Liver (tissue), 9 donors: ENCODE results near the gene TMEM108. TPM values are rescaled to one million over a fixed set of nuclear protein-coding genes. Genes with fewer than 3 reads are reported as not detected.

Source experiments
- DNase-seq: peaks from one replicate; pipeline ENCODE4 v3.0.0-alpha.2; 2017; ENCODE audit warnings: low spot score
- H3K27ac ChIP-seq, 2 donors: one replicate each; pipeline ENCODE4 v1.7.0; 2013; ENCODE audit warnings: inconsistent platforms in 2 of 2, low read length in 2 of 2, control low read depth in 1 of 2, low read depth in 1 of 2, mild to moderate bottlenecking in 1 of 2
- H3K27me3 ChIP-seq, 4 donors: one replicate each; pipeline versions ENCODE4 v1.6.1 to v1.7.0; 2013; ENCODE audit warnings: low read length in 3 of 4, inconsistent platforms in 1 of 4, mild to moderate bottlenecking in 1 of 4, moderate library complexity in 1 of 4; ENCODE audit not compliant: control insufficient read depth in 4 of 4, insufficient read depth in 4 of 4
- H3K36me3 ChIP-seq, 4 donors: one replicate each; pipeline versions ENCODE4 v1.6.1 to v1.7.0; 2013; ENCODE audit warnings: low read length in 3 of 4, mild to moderate bottlenecking in 3 of 4, low read depth in 1 of 4, moderate library complexity in 1 of 4; ENCODE audit not compliant: control insufficient read depth in 4 of 4, insufficient read depth in 3 of 4
- H3K4me1 ChIP-seq, 4 donors: one replicate each; pipeline versions ENCODE4 v1.6.1 to v1.7.0; 2013; ENCODE audit warnings: low read length in 3 of 4, mild to moderate bottlenecking in 3 of 4, moderate library complexity in 1 of 4; ENCODE audit not compliant: control insufficient read depth in 4 of 4, insufficient read depth in 4 of 4
- H3K4me3 ChIP-seq, 3 donors: one replicate each; pipeline versions ENCODE4 v1.6.1 to v1.7.0; 2013; ENCODE audit warnings: low read length in 3 of 3, control low read depth in 1 of 3, low read depth in 1 of 3, mild to moderate bottlenecking in 1 of 3
- H3K9ac ChIP-seq, 2 donors: one replicate each; pipeline ENCODE4 v1.7.0; 2013; ENCODE audit warnings: low read length in 2 of 2, mild to moderate bottlenecking in 2 of 2, moderate library complexity in 2 of 2, control low read depth in 1 of 2, low read depth in 1 of 2
- H3K9me3 ChIP-seq, 4 donors: one replicate each; pipeline versions ENCODE4 v1.6.1 to v1.7.0; 2013; ENCODE audit warnings: low read length in 3 of 4; ENCODE audit not compliant: control insufficient read depth in 4 of 4
- EGR1 ChIP-seq, 2 donors: IDR thresholded peaks; 2 replicates each; pipeline ENCODE4 v1.6.1; 2016 to 2018; ENCODE audit warnings: antibody characterized with exemption in 2 of 2, low read depth in 2 of 2
- FOXA1 ChIP-seq: IDR thresholded peaks from 2 replicates; pipeline ENCODE4 v1.6.1; 2016; ENCODE audit warnings: antibody characterized with exemption
- FOXA2 ChIP-seq: IDR thresholded peaks from 2 replicates; pipeline ENCODE4 v1.6.1; 2016; ENCODE audit warnings: antibody characterized with exemption
- GABPA ChIP-seq, 2 donors: IDR thresholded peaks in 1 of 2; conservative IDR thresholded peaks in 1 of 2; 2 replicates each; pipeline ENCODE4 v1.6.1; 2016; ENCODE audit warnings: antibody characterized with exemption in 2 of 2, mild to moderate bottlenecking in 1 of 2, moderate library complexity in 1 of 2
- HNF4A ChIP-seq, 2 donors: conservative IDR thresholded peaks; 2 replicates each; pipeline ENCODE4 v1.6.1; 2016; ENCODE audit warnings: antibody characterized with exemption in 2 of 2, mild to moderate bottlenecking in 2 of 2
- HNF4G ChIP-seq: IDR thresholded peaks from 2 replicates; pipeline ENCODE4 v1.6.1; 2016; ENCODE audit warnings: antibody characterized with exemption
- JUND ChIP-seq, 2 donors: IDR thresholded peaks; 2 replicates each; pipeline ENCODE4 v1.6.1; 2016; ENCODE audit warnings: antibody characterized with exemption in 2 of 2
- NR2F2 ChIP-seq: IDR thresholded peaks from 2 replicates; pipeline ENCODE4 v1.6.1; 2016; ENCODE audit warnings: antibody characterized with exemption
- RAD21 ChIP-seq, 2 donors: IDR thresholded peaks; 2 replicates each; pipeline ENCODE4 v1.6.1; 2016; ENCODE audit warnings: antibody characterized with exemption in 2 of 2, mild to moderate bottlenecking in 2 of 2
- SP1 ChIP-seq: IDR thresholded peaks from 2 replicates; pipeline ENCODE4 v1.6.1; 2018; ENCODE audit warnings: antibody characterized with exemption, mild to moderate bottlenecking
- YY1 ChIP-seq: IDR thresholded peaks from 2 replicates; pipeline ENCODE4 v1.6.1; 2016; ENCODE audit warnings: antibody characterized with exemption, mild to moderate bottlenecking
- ZBTB33 ChIP-seq: IDR thresholded peaks from 2 replicates; pipeline ENCODE4 v1.6.1; 2016; ENCODE audit warnings: antibody characterized with exemption
- WGBS: extraction: QIAGEN DNeasy Blood & Tissue Kit; methylation state at CpG from one replicate; pipeline ENCODE4 v1.1.7; 2013; 5-methylcytosine and 5-hydroxymethylcytosine counted together
- polyA plus RNA-seq, 2 donors: library from polyadenylated mRNA; stranded (reverse) in 1 of 2; unstranded in 1 of 2; fragments of 200-250 nt in 1 of 2; fragments of >200 nt in 1 of 2; fragmentation: Nextera tagmentation in 1 of 2; extraction: Ambion mirVana in 1 of 2; gene quantifications; one replicate each; pipeline versions ENCODE4 v1.2.1 to v1.2.3, GENCODE V29; 2013 to 2015
- total RNA-seq, 2 donors: library from RNA; depleted of rRNA; stranded (reverse); fragments of >200 nt; gene quantifications; one replicate each; pipeline ENCODE4 v1.2.3, GENCODE V29; 2014
- TF ChIP-seq, protein P1 (sequence below): IDR thresholded peaks from 2 replicates; pipeline ENCODE4 v1.6.1; 2016; ENCODE audit warnings: antibody characterized with exemption
- TF ChIP-seq, protein P2 (sequence below): IDR thresholded peaks from 2 replicates; pipeline ENCODE4 v1.6.1; 2016; ENCODE audit warnings: antibody characterized with exemption
- TF ChIP-seq, protein P3 (sequence below): IDR thresholded peaks from 2 replicates; pipeline ENCODE4 v1.6.1; 2016; ENCODE audit warnings: antibody characterized with exemption, mild to moderate bottlenecking
- TF ChIP-seq, protein P4 (sequence below): fragments of 150-350 bp; IDR thresholded peaks from 2 replicates; pipeline ENCODE4 v1.5.1; 2017; ENCODE audit warnings: improper control_type of control experiment, low read depth, low read length; ENCODE audit not compliant: missing input control
- donor health status: healthy.
- donor health status: healthy.
- donor health status: healthy.
- donor health status: healthy.
- donor health status: healthy.

Gene TMEM108
- total and polyA plus RNA-seq, 4 donors, result 0.05 to 0.10 TPM; not detected in 2

DNA sequence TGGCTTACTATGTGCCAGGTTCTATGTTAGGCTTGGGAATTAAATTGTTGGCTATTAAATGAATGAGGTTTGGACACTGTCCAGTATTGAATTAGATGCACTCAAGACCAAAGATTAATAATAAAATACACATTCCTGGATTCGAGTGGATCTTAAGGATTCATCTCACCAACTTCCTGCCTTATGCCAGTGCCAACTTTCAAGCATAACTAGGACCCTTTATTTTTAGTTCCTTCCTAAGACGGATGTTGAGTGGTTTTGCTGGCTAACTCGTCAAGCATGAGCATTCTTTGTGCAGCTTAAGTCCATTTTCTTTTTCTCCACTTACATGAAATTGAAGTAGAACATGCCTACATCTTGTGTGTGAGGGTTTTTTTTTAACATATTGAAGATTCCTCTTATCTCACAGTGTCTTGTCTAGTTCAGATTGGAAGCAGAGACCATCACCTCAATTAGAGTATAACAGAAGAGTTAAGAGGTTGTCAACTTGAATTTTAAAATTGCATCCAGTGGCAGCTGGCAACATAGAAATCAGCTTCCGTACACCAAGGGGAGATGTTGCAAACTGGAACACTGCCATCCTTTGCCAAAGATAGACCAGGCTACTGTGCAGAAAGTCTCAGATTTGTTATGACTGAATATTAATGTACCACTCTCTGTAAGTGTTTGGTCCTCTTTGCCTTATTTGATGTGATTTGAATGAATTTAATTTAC is 255.4 kb downstream of the TMEM108 start:
- Histone ChIP-seq H3K27me3 (peaks cover 0 to 4% (median 2%) of the 10 kb centered on the region in 4 donors), H3K4me3 (no peak overlapping the region), H3K9me3 (no peaks in the 10 kb centered on the region), H3K9ac (no peak overlapping the region), H3K4me1 (no peaks in the 10 kb centered on the region), H3K27ac (no peak overlapping the region), H3K36me3 (no peaks in the 10 kb centered on the region)
- WGBS, result 53% methylated on average over 4 of the region's 4 CpGs
- no peak for DNase-seq
- TF ChIP-seq, protein P1, sequence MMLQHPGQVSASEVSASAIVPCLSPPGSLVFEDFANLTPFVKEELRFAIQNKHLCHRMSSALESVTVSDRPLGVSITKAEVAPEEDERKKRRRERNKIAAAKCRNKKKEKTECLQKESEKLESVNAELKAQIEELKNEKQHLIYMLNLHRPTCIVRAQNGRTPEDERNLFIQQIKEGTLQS, result no peak
- TF ChIP-seq RAD21 (IDR thresholded peaks at IDR 0.05), result no peak
- no peak for TF ChIP-seq FOXA1
- TF ChIP-seq HNF4G, result no peak
- TF ChIP-seq, protein P2, sequence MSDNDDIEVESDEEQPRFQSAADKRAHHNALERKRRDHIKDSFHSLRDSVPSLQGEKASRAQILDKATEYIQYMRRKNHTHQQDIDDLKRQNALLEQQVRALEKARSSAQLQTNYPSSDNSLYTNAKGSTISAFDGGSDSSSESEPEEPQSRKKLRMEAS, result no peak
- TF ChIP-seq NR2F2, result no peak
- TF ChIP-seq, protein P3, sequence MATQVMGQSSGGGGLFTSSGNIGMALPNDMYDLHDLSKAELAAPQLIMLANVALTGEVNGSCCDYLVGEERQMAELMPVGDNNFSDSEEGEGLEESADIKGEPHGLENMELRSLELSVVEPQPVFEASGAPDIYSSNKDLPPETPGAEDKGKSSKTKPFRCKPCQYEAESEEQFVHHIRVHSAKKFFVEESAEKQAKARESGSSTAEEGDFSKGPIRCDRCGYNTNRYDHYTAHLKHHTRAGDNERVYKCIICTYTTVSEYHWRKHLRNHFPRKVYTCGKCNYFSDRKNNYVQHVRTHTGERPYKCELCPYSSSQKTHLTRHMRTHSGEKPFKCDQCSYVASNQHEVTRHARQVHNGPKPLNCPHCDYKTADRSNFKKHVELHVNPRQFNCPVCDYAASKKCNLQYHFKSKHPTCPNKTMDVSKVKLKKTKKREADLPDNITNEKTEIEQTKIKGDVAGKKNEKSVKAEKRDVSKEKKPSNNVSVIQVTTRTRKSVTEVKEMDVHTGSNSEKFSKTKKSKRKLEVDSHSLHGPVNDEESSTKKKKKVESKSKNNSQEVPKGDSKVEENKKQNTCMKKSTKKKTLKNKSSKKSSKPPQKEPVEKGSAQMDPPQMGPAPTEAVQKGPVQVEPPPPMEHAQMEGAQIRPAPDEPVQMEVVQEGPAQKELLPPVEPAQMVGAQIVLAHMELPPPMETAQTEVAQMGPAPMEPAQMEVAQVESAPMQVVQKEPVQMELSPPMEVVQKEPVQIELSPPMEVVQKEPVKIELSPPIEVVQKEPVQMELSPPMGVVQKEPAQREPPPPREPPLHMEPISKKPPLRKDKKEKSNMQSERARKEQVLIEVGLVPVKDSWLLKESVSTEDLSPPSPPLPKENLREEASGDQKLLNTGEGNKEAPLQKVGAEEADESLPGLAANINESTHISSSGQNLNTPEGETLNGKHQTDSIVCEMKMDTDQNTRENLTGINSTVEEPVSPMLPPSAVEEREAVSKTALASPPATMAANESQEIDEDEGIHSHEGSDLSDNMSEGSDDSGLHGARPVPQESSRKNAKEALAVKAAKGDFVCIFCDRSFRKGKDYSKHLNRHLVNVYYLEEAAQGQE, result no peak
- TF ChIP-seq YY1, result no peak
- TF ChIP-seq JUND (IDR thresholded peaks at IDR 0.05), result no peak
- no peak for TF ChIP-seq FOXA2
- TF ChIP-seq ZBTB33, result no peak

GRCh38 chr3:133294253-133294652 is 256.1 kb downstream of the TMEM108 start:
- H3K36me3 ChIP-seq, result no peaks in the 10 kb centered on the region
- H3K27ac ChIP-seq, result no peak overlapping the region
- no peaks in the 10 kb centered on the region for H3K9me3 ChIP-seq
- H3K9ac ChIP-seq, result no peak overlapping the region
- no peak overlapping the region for H3K4me3 ChIP-seq
- H3K4me1 ChIP-seq, result no peaks in the 10 kb centered on the region
- no peak for DNase-seq
- 82% methylated on average over 1 of the region's 1 CpG for WGBS
- peaks cover 0 to 4% (median 2%) of the 10 kb centered on the region in 4 donors for H3K27me3 ChIP-seq
- TF ChIP-seq, protein P1, result no peak
- TF ChIP-seq, protein P3, result no peak
- no peak for TF ChIP-seq HNF4A (conservative IDR thresholded peaks at IDR 0.05)
- no peak for TF ChIP-seq HNF4G
- no peak for TF ChIP-seq ZBTB33
- no peak for TF ChIP-seq RAD21 (IDR thresholded peaks at IDR 0.05)
- no peak for TF ChIP-seq GABPA (IDR thresholded peaks at IDR 0.05 in 1 of 2, conservative IDR thresholded peaks at IDR 0.05 in 1 of 2)
- TF ChIP-seq, protein P4, sequence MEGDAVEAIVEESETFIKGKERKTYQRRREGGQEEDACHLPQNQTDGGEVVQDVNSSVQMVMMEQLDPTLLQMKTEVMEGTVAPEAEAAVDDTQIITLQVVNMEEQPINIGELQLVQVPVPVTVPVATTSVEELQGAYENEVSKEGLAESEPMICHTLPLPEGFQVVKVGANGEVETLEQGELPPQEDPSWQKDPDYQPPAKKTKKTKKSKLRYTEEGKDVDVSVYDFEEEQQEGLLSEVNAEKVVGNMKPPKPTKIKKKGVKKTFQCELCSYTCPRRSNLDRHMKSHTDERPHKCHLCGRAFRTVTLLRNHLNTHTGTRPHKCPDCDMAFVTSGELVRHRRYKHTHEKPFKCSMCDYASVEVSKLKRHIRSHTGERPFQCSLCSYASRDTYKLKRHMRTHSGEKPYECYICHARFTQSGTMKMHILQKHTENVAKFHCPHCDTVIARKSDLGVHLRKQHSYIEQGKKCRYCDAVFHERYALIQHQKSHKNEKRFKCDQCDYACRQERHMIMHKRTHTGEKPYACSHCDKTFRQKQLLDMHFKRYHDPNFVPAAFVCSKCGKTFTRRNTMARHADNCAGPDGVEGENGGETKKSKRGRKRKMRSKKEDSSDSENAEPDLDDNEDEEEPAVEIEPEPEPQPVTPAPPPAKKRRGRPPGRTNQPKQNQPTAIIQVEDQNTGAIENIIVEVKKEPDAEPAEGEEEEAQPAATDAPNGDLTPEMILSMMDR, result no peak
- TF ChIP-seq JUND (IDR thresholded peaks at IDR 0.05), result no peak
- TF ChIP-seq, protein P2, result no peak
- no peak for TF ChIP-seq SP1
- no peak for TF ChIP-seq EGR1 (IDR thresholded peaks at IDR 0.05; ENCODE audit: low read depth in 2 of 2)
- TF ChIP-seq FOXA1, result no peak
